ENCODE measurements around the gene ISY1.

The ISY1 gene

GRCh38 chr3:129085165-129085715 lies 75.6 kb downstream of the ISY1 start:
- DNase-seq = no peak

GRCh38 chr3:129084501-129084900 lies 76.4 kb downstream of the ISY1 start:
- DNase-seq = no peak

GRCh38 chr3:129082026-129082425 lies 78.8 kb downstream of the ISY1 start:
- no peak for DNase-seq

- DNase-seq = no peak
Observed at GRCh38 chr3:129081503-129081902, 79.4 kb downstream of the ISY1 start.

- DNase-seq = no peak
Observed at GRCh38 chr3:129078510-129078909, 82.4 kb downstream of the ISY1 start.
